Measurements from ENCODE around the gene ANKRD11.

- TF ChIP-seq POLR2A (IDR thresholded peaks at IDR 0.05; ENCODE audit: low read length) = no peak
- TF ChIP-seq GATA1 (IDR thresholded peaks at IDR 0.05; ENCODE audit: low read depth, low read length) = no peak
These were observed 94.2 kb downstream of the ANKRD11 start for GRCh38 chr16:89396156-89396555.
